HL-60 (cell line): ENCODE results near the gene PPP1R36.

ENCODE experiments used
- DNase-seq, 2 experiments: peaks; one replicate each; pipeline ENCODE4 v3.0.0-alpha.2; 2010 to 2020; ENCODE audit warnings: low read depth in 1 of 2, low spot score in 1 of 2
- H3K27ac ChIP-seq: fragments of 250-450 bp; sonication (Bioruptor Pico); replicated peaks from 2 replicates; pipeline ENCODE4 v1.5.1; 2020; ENCODE audit warnings: mild to moderate bottlenecking, moderate library complexity
- H3K27me3 ChIP-seq: fragments of 250-450 bp; sonication (Bioruptor Pico); 2 replicates; pipeline ENCODE4 v1.5.1; 2021; ENCODE audit warnings: mild to moderate bottlenecking, moderate library complexity; ENCODE audit not compliant: insufficient read depth, poor library complexity, severe bottlenecking
- H3K4me3 ChIP-seq: replicated peaks from 2 replicates; pipeline ENCODE4 v1.5.1; 2011; ENCODE audit warnings: mild to moderate bottlenecking, control low read depth, low read length; ENCODE audit not compliant: insufficient read depth
- CTCF ChIP-seq: IDR thresholded peaks from one replicate; pipeline ENCODE4 v1.5.1; 2011; ENCODE audit warnings: low read length, control low read depth, inconsistent platforms; ENCODE audit not compliant: insufficient read depth
- GABPA ChIP-seq: IDR thresholded peaks from 2 replicates; pipeline ENCODE4 v1.6.1; 2012; ENCODE audit warnings: low read depth
- POLR2AphosphoS5 ChIP-seq: IDR thresholded peaks from 2 replicates; pipeline ENCODE4 v1.6.1; 2012; ENCODE audit warnings: low read depth
- SPI1 ChIP-seq: IDR thresholded peaks from 2 replicates; pipeline ENCODE4 v1.6.1; 2012; ENCODE audit warnings: low read depth, mild to moderate bottlenecking, borderline replicate concordance
- TF ChIP-seq, protein P1 (sequence below): IDR thresholded peaks from 2 replicates; pipeline ENCODE4 v1.6.1; 2012; ENCODE audit warnings: low read depth; ENCODE audit not compliant: insufficient replicate concordance

The PPP1R36 gene

GRCh38 chr14:64604001-64604400, 54.2 kb downstream of the PPP1R36 start:
- Histone ChIP-seq H3K4me3 (no peak overlapping the region), H3K27ac (no peak overlapping the region), H3K27me3 (no peaks in the 10 kb centered on the region)
- no peak for DNase-seq
- no peak for TF ChIP-seq GABPA
- TF ChIP-seq CTCF, result no peak
- no peak for TF ChIP-seq POLR2AphosphoS5
- TF ChIP-seq SPI1, result no peak
- TF ChIP-seq, protein P1, sequence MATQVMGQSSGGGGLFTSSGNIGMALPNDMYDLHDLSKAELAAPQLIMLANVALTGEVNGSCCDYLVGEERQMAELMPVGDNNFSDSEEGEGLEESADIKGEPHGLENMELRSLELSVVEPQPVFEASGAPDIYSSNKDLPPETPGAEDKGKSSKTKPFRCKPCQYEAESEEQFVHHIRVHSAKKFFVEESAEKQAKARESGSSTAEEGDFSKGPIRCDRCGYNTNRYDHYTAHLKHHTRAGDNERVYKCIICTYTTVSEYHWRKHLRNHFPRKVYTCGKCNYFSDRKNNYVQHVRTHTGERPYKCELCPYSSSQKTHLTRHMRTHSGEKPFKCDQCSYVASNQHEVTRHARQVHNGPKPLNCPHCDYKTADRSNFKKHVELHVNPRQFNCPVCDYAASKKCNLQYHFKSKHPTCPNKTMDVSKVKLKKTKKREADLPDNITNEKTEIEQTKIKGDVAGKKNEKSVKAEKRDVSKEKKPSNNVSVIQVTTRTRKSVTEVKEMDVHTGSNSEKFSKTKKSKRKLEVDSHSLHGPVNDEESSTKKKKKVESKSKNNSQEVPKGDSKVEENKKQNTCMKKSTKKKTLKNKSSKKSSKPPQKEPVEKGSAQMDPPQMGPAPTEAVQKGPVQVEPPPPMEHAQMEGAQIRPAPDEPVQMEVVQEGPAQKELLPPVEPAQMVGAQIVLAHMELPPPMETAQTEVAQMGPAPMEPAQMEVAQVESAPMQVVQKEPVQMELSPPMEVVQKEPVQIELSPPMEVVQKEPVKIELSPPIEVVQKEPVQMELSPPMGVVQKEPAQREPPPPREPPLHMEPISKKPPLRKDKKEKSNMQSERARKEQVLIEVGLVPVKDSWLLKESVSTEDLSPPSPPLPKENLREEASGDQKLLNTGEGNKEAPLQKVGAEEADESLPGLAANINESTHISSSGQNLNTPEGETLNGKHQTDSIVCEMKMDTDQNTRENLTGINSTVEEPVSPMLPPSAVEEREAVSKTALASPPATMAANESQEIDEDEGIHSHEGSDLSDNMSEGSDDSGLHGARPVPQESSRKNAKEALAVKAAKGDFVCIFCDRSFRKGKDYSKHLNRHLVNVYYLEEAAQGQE, result no peak

DNA sequence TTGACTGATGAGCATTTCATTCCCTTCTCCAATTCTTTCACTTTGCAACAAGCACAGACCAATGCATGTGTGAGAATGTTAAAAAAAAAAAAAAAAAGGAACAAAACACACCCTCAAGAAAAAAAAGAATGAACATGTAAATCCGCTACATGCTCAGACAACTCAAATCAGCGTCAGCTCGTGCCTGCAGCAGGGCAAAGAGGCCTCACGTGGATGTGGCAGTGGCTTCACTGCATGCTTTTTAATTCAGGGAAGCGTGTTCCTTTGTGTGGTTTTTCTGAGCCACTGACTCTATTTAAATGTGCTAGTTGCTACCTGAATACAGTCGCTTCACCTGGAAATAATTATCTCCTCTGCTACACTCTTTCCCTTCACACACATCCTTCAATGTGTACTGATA, 55.1 kb downstream of the PPP1R36 start:
- DNase-seq, result no peak
- Histone ChIP-seq H3K27me3 (no peaks in the 10 kb centered on the region), H3K27ac (no peak overlapping the region), H3K4me3 (no peak overlapping the region)
- TF ChIP-seq GABPA, result no peak
- no peak for TF ChIP-seq CTCF
- TF ChIP-seq SPI1, result no peak
- TF ChIP-seq, protein P1, result no peak
- no peak for TF ChIP-seq POLR2AphosphoS5

- Histone ChIP-seq H3K27ac (no peak overlapping the region), H3K27me3 (no peaks in the 10 kb centered on the region), H3K4me3 (no peak overlapping the region)
- DNase-seq, result no peak
- TF ChIP-seq, protein P1, result no peak
Observed at GRCh38 chr14:64605926-64606685, 56.3 kb downstream of the PPP1R36 start.
